Liver (tissue), 9 donors: ENCODE data around the gene ZNF232. TPM values are rescaled to one million over a fixed set of nuclear protein-coding genes. Genes with fewer than 3 reads are reported as not detected.
"Not testable (repeated sequence)": the region's sequence is repeated elsewhere in the genome, so short reads cannot be mapped to it uniquely, and the experiment has no call there.

Source experiments
- DNase-seq: peaks from one replicate; pipeline ENCODE4 v3.0.0-alpha.2; 2017; ENCODE audit warnings: low spot score
- H3K27ac ChIP-seq, 2 donors: one replicate each; pipeline ENCODE4 v1.7.0; 2013; ENCODE audit warnings: inconsistent platforms in 2 of 2, low read length in 2 of 2, control low read depth in 1 of 2, low read depth in 1 of 2, mild to moderate bottlenecking in 1 of 2
- H3K27me3 ChIP-seq, 4 donors: one replicate each; pipeline versions ENCODE4 v1.6.1 to v1.7.0; 2013; ENCODE audit warnings: low read length in 3 of 4, inconsistent platforms in 1 of 4, mild to moderate bottlenecking in 1 of 4, moderate library complexity in 1 of 4; ENCODE audit not compliant: control insufficient read depth in 4 of 4, insufficient read depth in 4 of 4
- H3K36me3 ChIP-seq, 4 donors: one replicate each; pipeline versions ENCODE4 v1.6.1 to v1.7.0; 2013; ENCODE audit warnings: low read length in 3 of 4, mild to moderate bottlenecking in 3 of 4, low read depth in 1 of 4, moderate library complexity in 1 of 4; ENCODE audit not compliant: control insufficient read depth in 4 of 4, insufficient read depth in 3 of 4
- H3K4me1 ChIP-seq, 4 donors: one replicate each; pipeline versions ENCODE4 v1.6.1 to v1.7.0; 2013; ENCODE audit warnings: low read length in 3 of 4, mild to moderate bottlenecking in 3 of 4, moderate library complexity in 1 of 4; ENCODE audit not compliant: control insufficient read depth in 4 of 4, insufficient read depth in 4 of 4
- H3K4me3 ChIP-seq, 3 donors: one replicate each; pipeline versions ENCODE4 v1.6.1 to v1.7.0; 2013; ENCODE audit warnings: low read length in 3 of 3, control low read depth in 1 of 3, low read depth in 1 of 3, mild to moderate bottlenecking in 1 of 3
- H3K9ac ChIP-seq, 2 donors: one replicate each; pipeline ENCODE4 v1.7.0; 2013; ENCODE audit warnings: low read length in 2 of 2, mild to moderate bottlenecking in 2 of 2, moderate library complexity in 2 of 2, control low read depth in 1 of 2, low read depth in 1 of 2
- H3K9me3 ChIP-seq, 4 donors: one replicate each; pipeline versions ENCODE4 v1.6.1 to v1.7.0; 2013; ENCODE audit warnings: low read length in 3 of 4; ENCODE audit not compliant: control insufficient read depth in 4 of 4
- ATF3 ChIP-seq: IDR thresholded peaks from 2 replicates; pipeline ENCODE4 v1.6.1; 2016; ENCODE audit warnings: antibody characterized with exemption
- EGR1 ChIP-seq, 2 donors: IDR thresholded peaks; 2 replicates each; pipeline ENCODE4 v1.6.1; 2016 to 2018; ENCODE audit warnings: antibody characterized with exemption in 2 of 2, low read depth in 2 of 2
- FOXA1 ChIP-seq: IDR thresholded peaks from 2 replicates; pipeline ENCODE4 v1.6.1; 2016; ENCODE audit warnings: antibody characterized with exemption
- FOXA2 ChIP-seq: IDR thresholded peaks from 2 replicates; pipeline ENCODE4 v1.6.1; 2016; ENCODE audit warnings: antibody characterized with exemption
- GABPA ChIP-seq, 2 donors: IDR thresholded peaks in 1 of 2; conservative IDR thresholded peaks in 1 of 2; 2 replicates each; pipeline ENCODE4 v1.6.1; 2016; ENCODE audit warnings: antibody characterized with exemption in 2 of 2, mild to moderate bottlenecking in 1 of 2, moderate library complexity in 1 of 2
- HNF4A ChIP-seq, 2 donors: conservative IDR thresholded peaks; 2 replicates each; pipeline ENCODE4 v1.6.1; 2016; ENCODE audit warnings: antibody characterized with exemption in 2 of 2, mild to moderate bottlenecking in 2 of 2
- HNF4G ChIP-seq: IDR thresholded peaks from 2 replicates; pipeline ENCODE4 v1.6.1; 2016; ENCODE audit warnings: antibody characterized with exemption
- JUND ChIP-seq, 2 donors: IDR thresholded peaks; 2 replicates each; pipeline ENCODE4 v1.6.1; 2016; ENCODE audit warnings: antibody characterized with exemption in 2 of 2
- MAX ChIP-seq: IDR thresholded peaks from 2 replicates; pipeline ENCODE4 v1.6.1; 2016; ENCODE audit warnings: antibody characterized with exemption
- NR2F2 ChIP-seq: IDR thresholded peaks from 2 replicates; pipeline ENCODE4 v1.6.1; 2016; ENCODE audit warnings: antibody characterized with exemption
- REST ChIP-seq: IDR thresholded peaks from 2 replicates; pipeline ENCODE4 v1.6.1; 2016; ENCODE audit warnings: antibody characterized with exemption, mild to moderate bottlenecking
- RXRA ChIP-seq, 2 donors: IDR thresholded peaks; 2 replicates each; pipeline ENCODE4 v1.6.1; 2017 to 2018; ENCODE audit warnings: antibody characterized with exemption in 2 of 2, mild to moderate bottlenecking in 1 of 2
- TAF1 ChIP-seq: conservative IDR thresholded peaks from 2 replicates; pipeline ENCODE4 v1.6.1; 2016; ENCODE audit warnings: antibody characterized with exemption, mild to moderate bottlenecking
- WGBS: extraction: QIAGEN DNeasy Blood & Tissue Kit; methylation state at CpG from one replicate; pipeline ENCODE4 v1.1.7; 2013; 5-methylcytosine and 5-hydroxymethylcytosine counted together
- polyA plus RNA-seq, 2 donors: library from polyadenylated mRNA; stranded (reverse) in 1 of 2; unstranded in 1 of 2; fragments of 200-250 nt in 1 of 2; fragments of >200 nt in 1 of 2; fragmentation: Nextera tagmentation in 1 of 2; extraction: Ambion mirVana in 1 of 2; gene quantifications; one replicate each; pipeline versions ENCODE4 v1.2.1 to v1.2.3, GENCODE V29; 2013 to 2015
- total RNA-seq, 2 donors: library from RNA; depleted of rRNA; stranded (reverse); fragments of >200 nt; gene quantifications; one replicate each; pipeline ENCODE4 v1.2.3, GENCODE V29; 2014
- donor health status: healthy.
- donor health status: healthy.
- donor health status: healthy.
- donor health status: healthy.
- donor health status: healthy.

Gene ZNF232
- total and polyA plus RNA-seq, 4 donors: 2.5 to 4.0 (median 3.0) TPM

GRCh38 chr17:5128905-5129535 is 17.3 kb upstream of the ZNF232 start (continued):
- TF ChIP-seq RXRA (IDR thresholded peaks at IDR 0.05) (no peak), TAF1 (no peak), NR2F2 (no peak), HNF4A (conservative IDR thresholded peaks at IDR 0.05) (no peak)

GRCh38 chr17:5128387-5128786 is 16.7 kb upstream of the ZNF232 start:
- H3K27me3 ChIP-seq, H3K36me3 ChIP-seq, H3K4me3 ChIP-seq, H3K4me1 ChIP-seq, DNase-seq, H3K27ac ChIP-seq, H3K9ac ChIP-seq, H3K9me3 ChIP-seq: not testable (repeated sequence)
- WGBS: 87% methylated on average over 8 of the region's 8 CpGs

GRCh38 chr17:5127910-5128309 is 16.2 kb upstream of the ZNF232 start:
- TF ChIP-seq FOXA1: no peak
- TF ChIP-seq MAX: no peak
- TF ChIP-seq HNF4G: no peak
- no peak for TF ChIP-seq RXRA (IDR thresholded peaks at IDR 0.05)
- no peak for TF ChIP-seq FOXA2
- TF ChIP-seq HNF4A (conservative IDR thresholded peaks at IDR 0.05): no peak
- no peak for TF ChIP-seq TAF1
- TF ChIP-seq EGR1 (IDR thresholded peaks at IDR 0.05; ENCODE audit: low read depth in 2 of 2): no peak
- TF ChIP-seq JUND (IDR thresholded peaks at IDR 0.05): no peak
- TF ChIP-seq GABPA (IDR thresholded peaks at IDR 0.05 in 1 of 2, conservative IDR thresholded peaks at IDR 0.05 in 1 of 2): no peak
- TF ChIP-seq NR2F2: no peak
- no peak for TF ChIP-seq REST
- TF ChIP-seq ATF3: no peak
- no peaks in the 10 kb centered on the region for H3K36me3 ChIP-seq
- H3K9me3 ChIP-seq: peaks cover 0 to 3% (median 1%) of the 10 kb centered on the region in 4 donors
- H3K27me3 ChIP-seq: peaks cover 0 to 2% (median 0%) of the 10 kb centered on the region in 4 donors
- no peak for DNase-seq
- WGBS: 79% methylated on average over 4 of the region's 4 CpGs
- H3K27ac ChIP-seq: no peak overlapping the region
- H3K4me3 ChIP-seq: no peak overlapping the region
- peaks cover 0 to under 1% (median under 1%) of the 10 kb centered on the region in 4 donors for H3K4me1 ChIP-seq
- H3K9ac ChIP-seq: no peak overlapping the region
